SK-N-SH (cell line): ENCODE measurements around the gene PEMT. TPM values are rescaled to one million over a fixed set of nuclear protein-coding genes. Genes with fewer than 3 reads are reported as not detected.

Source experiments
- CTCF ChIA-PET: fragments of 300-600, 350-600 bp; formaldehyde crosslinking; extraction: SDS; loops from one replicate; lab custom pipeline; 2021; lab: Yijun Ruan, JAX
- POLR2A ChIA-PET: fragments of 350-600 bp; sonication (Branson Sonifier 250); formaldehyde crosslinking; extraction: SDS; loops from one replicate; lab custom pipeline; 2020; ENCODE audit warnings: antibody characterized with exemption, inconsistent platforms; lab: Yijun Ruan, JAX
- DNase-seq: peaks from one replicate; pipeline ENCODE4 v3.0.0; 2012
- H2AFZ ChIP-seq: fragments of 200-600 bp; sonication (generic); 2 replicates; pipeline ENCODE4 v1.8.1; 2016; ENCODE audit warnings: antibody characterized with exemption, mild to moderate bottlenecking, low read depth
- H3F3A ChIP-seq: fragments of 200-600 bp; sonication (generic); replicated peaks from 2 replicates; pipeline ENCODE3; 2016; ENCODE audit warnings: antibody characterized with exemption, mild to moderate bottlenecking; ENCODE audit not compliant: insufficient read depth
- H3K27ac ChIP-seq, 2 experiments: fragments of 200-500 bp in 1 of 2; fragments of 200-600 bp in 1 of 2; sonication (Bioruptor generic) in 1 of 2; sonication (generic), shearing (Covaris generic) in 1 of 2; 2 replicates each; pipeline versions ENCODE4 v1.5.1 to v1.6.1; 2014 to 2016; ENCODE audit warnings: low read depth in 2 of 2, inconsistent platforms in 1 of 2, low read length in 1 of 2, mild to moderate bottlenecking in 1 of 2, mixed read lengths in 1 of 2
- H3K27me3 ChIP-seq: fragments of 200-600 bp; sonication (generic), shearing (Covaris generic); 2 replicates; pipeline ENCODE4 v1.6.1; 2016; ENCODE audit warnings: mixed run types; ENCODE audit not compliant: insufficient read depth
- H3K36me3 ChIP-seq, 2 experiments: fragments of 200-500 bp in 1 of 2; fragments of 200-600 bp in 1 of 2; sonication (Bioruptor generic) in 1 of 2; sonication (generic) in 1 of 2; replicated peaks in 1 of 2; 2 replicates each; pipeline versions ENCODE3 to v1.5.1; 2014 to 2016; ENCODE audit warnings: low read length in 1 of 2, mild to moderate bottlenecking in 1 of 2; ENCODE audit not compliant: insufficient read depth in 2 of 2, control insufficient read depth in 1 of 2
- H3K4me1 ChIP-seq, 2 experiments: fragments of 200-500 bp in 1 of 2; fragments of 200-600 bp in 1 of 2; sonication (Bioruptor generic) in 1 of 2; sonication (generic), shearing (Covaris generic) in 1 of 2; 2 replicates each; pipeline versions ENCODE4 v1.5.1 to v1.6.1; 2014 to 2016; ENCODE audit warnings: low read depth in 1 of 2, low read length in 1 of 2, mixed run types in 1 of 2; ENCODE audit not compliant: insufficient read depth in 2 of 2, control insufficient read depth in 1 of 2
- H3K4me2 ChIP-seq: fragments of 200-600 bp; sonication (generic), shearing (Covaris generic); 2 replicates; pipeline ENCODE4 v1.6.1; 2017; ENCODE audit warnings: mixed run types
- H3K4me3 ChIP-seq, 2 experiments: fragments of 200-500 bp in 1 of 2; fragments of 200-600 bp in 1 of 2; sonication (Bioruptor generic) in 1 of 2; sonication (generic), shearing (Covaris generic) in 1 of 2; 2 replicates each; pipeline versions ENCODE4 v1.5.1 to v1.8.1; 2014 to 2016; ENCODE audit warnings: low read depth in 2 of 2, inconsistent platforms in 1 of 2, low read length in 1 of 2, mild to moderate bottlenecking in 1 of 2, mixed read lengths in 1 of 2, moderate library complexity in 1 of 2
- H3K79me2 ChIP-seq: fragments of 200-600 bp; sonication (generic); 2 replicates; pipeline ENCODE4 v1.8.1; 2017; ENCODE audit warnings: mild to moderate bottlenecking; ENCODE audit not compliant: insufficient read depth
- H3K9ac ChIP-seq: fragments of 200-600 bp; sonication (generic); 2 replicates; pipeline ENCODE4 v1.6.1; 2017; ENCODE audit warnings: mixed run types
- H3K9me2 ChIP-seq: fragments of 200-600 bp; sonication (generic); 2 replicates; pipeline ENCODE4 v1.6.1; 2017; ENCODE audit warnings: mixed run types
- H3K9me3 ChIP-seq: fragments of 200-600 bp; sonication (generic); 2 replicates; pipeline ENCODE4 v1.6.1; 2017; ENCODE audit warnings: mixed run types, mild to moderate bottlenecking, moderate library complexity
- H4K20me1 ChIP-seq: fragments of 200-600 bp; sonication (generic); 2 replicates; pipeline ENCODE4 v1.6.1; 2017; ENCODE audit warnings: mild to moderate bottlenecking, mixed run types; ENCODE audit not compliant: insufficient read depth
- CHD2 ChIP-seq: fragments of 150-350 bp; IDR thresholded peaks from 2 replicates; pipeline ENCODE4 v1.6.1; 2018; ENCODE audit warnings: low read length; ENCODE audit not compliant: partially characterized antibody
- CTCF ChIP-seq: fragments of 200-600 bp; sonication (generic); IDR thresholded peaks from 2 replicates; pipeline ENCODE4 v1.6.1; 2017; ENCODE audit warnings: antibody characterized with exemption, mild to moderate bottlenecking, moderate library complexity
- ELF1 ChIP-seq: IDR thresholded peaks from 2 replicates; pipeline ENCODE4 v1.4.0; 2012
- FOSL2 ChIP-seq: IDR thresholded peaks from 2 replicates; pipeline ENCODE4 v1.4.0; 2012; ENCODE audit warnings: low read depth, mild to moderate bottlenecking, moderate library complexity, borderline replicate concordance
- FOXJ3 ChIP-seq: sonication (generic); formaldehyde crosslinking; IDR thresholded peaks from 2 replicates; pipeline ENCODE4 v1.5.1; 2020; ENCODE audit warnings: mild to moderate bottlenecking, missing genetic modification reagents
- FOXM1 ChIP-seq: IDR thresholded peaks from 2 replicates; pipeline ENCODE4 v1.4.0; 2012; ENCODE audit warnings: low read depth, mild to moderate bottlenecking
- GABPA ChIP-seq: IDR thresholded peaks from 2 replicates; pipeline ENCODE4 v1.4.0; 2012; ENCODE audit warnings: low read depth, mild to moderate bottlenecking
- GATA2 ChIP-seq: sonication (generic); formaldehyde crosslinking; IDR thresholded peaks from 2 replicates; pipeline ENCODE4 v1.5.0; 2020; ENCODE audit warnings: mild to moderate bottlenecking, missing genetic modification reagents
- JUND ChIP-seq: IDR thresholded peaks from 2 replicates; pipeline ENCODE4 v1.4.0; 2012
- MAX ChIP-seq: IDR thresholded peaks from 2 replicates; pipeline ENCODE4 v1.4.0; 2012; ENCODE audit warnings: low read depth
- MXI1 ChIP-seq: IDR thresholded peaks from 2 replicates; pipeline ENCODE4 v1.6.1; 2012; ENCODE audit warnings: mild to moderate bottlenecking, low read depth, low read length, improper control_type of control experiment
- NRF1 ChIP-seq: IDR thresholded peaks from 2 replicates; pipeline ENCODE4 v1.6.1; 2012; ENCODE audit warnings: low read depth, mild to moderate bottlenecking, low read length
- PBX3 ChIP-seq: IDR thresholded peaks from 2 replicates; pipeline ENCODE4; 2012
- RAD21 ChIP-seq: IDR thresholded peaks from 2 replicates; pipeline ENCODE4 v1.6.1; 2012; ENCODE audit warnings: mild to moderate bottlenecking, low read length
- RXRA ChIP-seq: IDR thresholded peaks from 2 replicates; pipeline ENCODE4 v1.4.0; 2012; ENCODE audit warnings: low read depth, mild to moderate bottlenecking, borderline replicate concordance
- SMC3 ChIP-seq: IDR thresholded peaks from 2 replicates; pipeline ENCODE4 v1.6.1; 2012; ENCODE audit warnings: low read depth, low read length, improper control_type of control experiment
- TCF12 ChIP-seq: IDR thresholded peaks from 2 replicates; pipeline ENCODE4 v1.4.0; 2012
- USF1 ChIP-seq: IDR thresholded peaks from 2 replicates; pipeline ENCODE4 v1.4.0; 2012; ENCODE audit warnings: low read depth, borderline replicate concordance
- YY1 ChIP-seq: IDR thresholded peaks from 2 replicates; pipeline ENCODE4 v1.4.0; 2012; ENCODE audit warnings: low read depth, mild to moderate bottlenecking
- ZBTB33 ChIP-seq: IDR thresholded peaks from 2 replicates; pipeline ENCODE4 v1.4.0; 2012; ENCODE audit warnings: low read depth, borderline replicate concordance
- WGBS: methylation state at CpG from one replicate; pipeline ENCODE4 v1.1.6; 2017; ENCODE audit warnings: low lambda C conversion rate; 5-methylcytosine and 5-hydroxymethylcytosine counted together
- polyA plus RNA-seq, 3 experiments: library from polyadenylated mRNA; depleted of rRNA; stranded (reverse); fragments of >200 nt; gene quantifications; 2 replicates each; pipeline ENCODE4 v1.2.3, GENCODE V29; 2012

The PEMT gene
- polyA plus RNA-seq, 1 of the 3 experiments (the other 2 are of a cell fraction): 52.8 TPM

GRCh38 chr17:17599965-17600364 is 8.5 kb upstream of the PEMT start:
- Histone ChIP-seq H3K36me3 (no peaks in the 10 kb centered on the region), H3K9ac (no peak overlapping the region), H3K79me2 (no peaks in the 10 kb centered on the region), H3K27ac (no peak overlapping the region), H3F3A (no peaks in the 10 kb centered on the region), H3K4me3 (no peak overlapping the region), H3K9me3 (no peaks in the 10 kb centered on the region), H3K27me3 (no peaks in the 10 kb centered on the region), H3K4me1 (no peaks in the 10 kb centered on the region), H3K9me2 (no peaks in the 10 kb centered on the region), H4K20me1 (no peaks in the 10 kb centered on the region), H2AFZ (no peak overlapping the region), H3K4me2 (no peak overlapping the region)
- TF ChIP-seq MAX (no peak), ZBTB33 (no peak), NRF1 (no peak), RAD21 (no peak), TCF12 (no peak), FOXJ3 (CRISPR knock-in tag) (no peak), FOXM1 (no peak), JUND (no peak), SMC3 (no peak), MXI1 (no peak), RXRA (no peak), USF1 (no peak), GATA2 (CRISPR knock-in tag) (no peak), GABPA (no peak), ELF1 (no peak), CTCF (no peak), CHD2 (no peak), FOSL2 (no peak), PBX3 (no peak), YY1 (no peak)
- DNase-seq: no peak
- WGBS: 85% methylated on average over 4 of the region's 4 CpGs
- POLR2A ChIA-PET: no interaction called here
- CTCF ChIA-PET: no interaction called here
